Neural crest cell (in vitro differentiated cells): Measurements from ENCODE around the gene SAYSD1. TPM values are rescaled to one million over a fixed set of nuclear protein-coding genes. Genes with fewer than 3 reads are reported as not detected.

ENCODE experiments used
- DNase-seq: peaks from one replicate; pipeline ENCODE4 v3.0.0; 2021; ENCODE audit warnings: low read depth, mixed read lengths, low spot score
- H3K27ac Mint-ChIP-seq: one replicate; pipeline ENCODE4 v1.8.0; 2021; ENCODE audit warnings: mild to moderate bottlenecking, mixed read lengths; ENCODE audit not compliant: unreplicated experiment
- H3K27me3 Mint-ChIP-seq: 2 replicates; pipeline ENCODE4 v1.8.0; 2021; ENCODE audit warnings: low read depth, mild to moderate bottlenecking, mixed read lengths
- H3K36me3 Mint-ChIP-seq: 2 replicates; pipeline ENCODE4 v1.8.0; 2021; ENCODE audit warnings: low read depth, mild to moderate bottlenecking, mixed read lengths
- H3K4me1 Mint-ChIP-seq: 2 replicates; pipeline ENCODE4 v1.8.0; 2021; ENCODE audit warnings: mixed read lengths
- H3K4me3 Mint-ChIP-seq: one replicate; pipeline ENCODE4 v1.8.0; 2021; ENCODE audit warnings: mild to moderate bottlenecking, mixed read lengths
- H3K9me3 Mint-ChIP-seq: 2 replicates; pipeline ENCODE4 v1.8.0; 2021; ENCODE audit warnings: mixed read lengths
- total RNA-seq: library from RNA; stranded (reverse); gene quantifications from 2 replicates; pipeline ENCODE4 v1.2.1, GENCODE V29; 2021
- TF ChIP-seq, protein P1 (sequence below): fragments of 200-600 bp; sonication (generic); conservative IDR thresholded peaks from 2 replicates; pipeline ENCODE4 v1.5.0; 2021; ENCODE audit warnings: antibody characterized with exemption, mild to moderate bottlenecking

SAYSD1 gene
- total RNA-seq, 1 donor from 2014 or later, result 13.4 TPM

DNA sequence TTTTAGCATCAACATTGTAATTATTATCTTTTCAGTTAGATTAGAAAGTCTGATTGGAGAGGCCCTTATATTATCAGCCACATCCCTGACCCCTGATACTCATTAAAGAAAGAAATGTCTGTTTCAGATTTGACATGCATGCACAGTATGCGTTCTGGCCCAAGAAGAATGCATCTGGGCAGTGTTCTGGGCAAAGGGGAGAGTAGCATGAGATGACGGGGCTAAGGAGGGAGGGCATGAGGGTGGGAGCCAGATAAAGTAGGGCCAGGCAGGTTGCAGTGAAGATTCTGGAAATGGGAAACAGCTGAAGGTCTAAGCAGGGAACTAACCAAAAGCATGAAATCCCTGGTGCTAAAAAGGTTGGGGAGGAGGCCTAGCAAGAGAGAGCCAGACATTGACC, 7.3 kb downstream of the SAYSD1 start:
- DNase-seq, result no peak
- Mint-ChIP-seq H3K27ac (no peak overlapping the region), H3K9me3 (no peaks in the 10 kb centered on the region), H3K27me3 (no peaks in the 10 kb centered on the region), H3K4me3 (no peak overlapping the region), H3K36me3 (peaks cover 25% of the 10 kb centered on the region), H3K4me1 (peaks cover 3% of the 10 kb centered on the region)
- TF ChIP-seq, protein P1, sequence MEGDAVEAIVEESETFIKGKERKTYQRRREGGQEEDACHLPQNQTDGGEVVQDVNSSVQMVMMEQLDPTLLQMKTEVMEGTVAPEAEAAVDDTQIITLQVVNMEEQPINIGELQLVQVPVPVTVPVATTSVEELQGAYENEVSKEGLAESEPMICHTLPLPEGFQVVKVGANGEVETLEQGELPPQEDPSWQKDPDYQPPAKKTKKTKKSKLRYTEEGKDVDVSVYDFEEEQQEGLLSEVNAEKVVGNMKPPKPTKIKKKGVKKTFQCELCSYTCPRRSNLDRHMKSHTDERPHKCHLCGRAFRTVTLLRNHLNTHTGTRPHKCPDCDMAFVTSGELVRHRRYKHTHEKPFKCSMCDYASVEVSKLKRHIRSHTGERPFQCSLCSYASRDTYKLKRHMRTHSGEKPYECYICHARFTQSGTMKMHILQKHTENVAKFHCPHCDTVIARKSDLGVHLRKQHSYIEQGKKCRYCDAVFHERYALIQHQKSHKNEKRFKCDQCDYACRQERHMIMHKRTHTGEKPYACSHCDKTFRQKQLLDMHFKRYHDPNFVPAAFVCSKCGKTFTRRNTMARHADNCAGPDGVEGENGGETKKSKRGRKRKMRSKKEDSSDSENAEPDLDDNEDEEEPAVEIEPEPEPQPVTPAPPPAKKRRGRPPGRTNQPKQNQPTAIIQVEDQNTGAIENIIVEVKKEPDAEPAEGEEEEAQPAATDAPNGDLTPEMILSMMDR, result no peak

DNA sequence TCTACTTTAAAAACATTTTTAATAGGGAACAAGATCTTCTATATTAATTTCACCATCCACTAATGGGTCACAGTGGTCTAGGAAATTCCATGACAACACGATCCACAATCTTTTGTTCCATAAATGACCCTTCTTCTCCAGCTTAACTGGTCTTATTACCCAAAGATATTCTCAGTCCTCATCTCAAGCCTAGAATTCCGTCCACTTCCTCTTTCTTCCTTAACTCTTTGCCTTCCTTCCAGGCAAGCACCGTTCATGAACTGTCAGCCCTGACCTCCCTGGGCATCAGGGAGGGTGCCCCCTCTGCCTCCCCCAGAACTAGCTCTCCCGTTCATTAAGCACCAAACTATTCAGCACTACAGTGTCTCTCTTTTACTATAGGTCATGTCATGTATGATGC, 8.0 kb downstream of the SAYSD1 start:
- Mint-ChIP-seq H3K27ac (no peak overlapping the region), H3K4me1 (no peaks in the 10 kb centered on the region), H3K36me3 (peaks cover 25% of the 10 kb centered on the region), H3K4me3 (no peak overlapping the region), H3K9me3 (no peaks in the 10 kb centered on the region), H3K27me3 (no peaks in the 10 kb centered on the region)
- DNase-seq, result no peak
- TF ChIP-seq, protein P1, result no peak

DNA sequence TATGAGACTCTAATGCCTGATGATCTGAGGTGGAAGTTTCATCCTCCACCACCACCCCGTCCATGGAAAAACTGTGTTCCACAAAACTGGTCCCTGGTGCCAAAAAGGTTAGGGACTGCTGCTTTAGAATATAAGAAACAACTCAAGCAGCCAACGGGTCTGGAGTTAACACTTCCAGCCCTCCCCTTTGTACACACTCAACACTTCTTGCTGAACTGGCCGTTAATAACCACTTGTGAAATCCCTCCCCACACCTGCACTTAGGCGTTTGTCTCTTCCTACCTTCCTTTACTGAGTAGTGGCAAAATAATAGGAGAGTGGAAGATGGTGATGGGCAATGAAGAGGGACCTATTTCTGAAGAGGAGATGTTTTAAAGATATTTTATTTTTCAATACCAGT, 10.5 kb downstream of the SAYSD1 start:
- TF ChIP-seq, protein P1, result no peak
- Mint-ChIP-seq H3K4me1 (no peaks in the 10 kb centered on the region), H3K27me3 (no peaks in the 10 kb centered on the region), H3K36me3 (peaks cover 22% of the 10 kb centered on the region), H3K27ac (no peak overlapping the region), H3K4me3 (no peak overlapping the region), H3K9me3 (no peaks in the 10 kb centered on the region)
- no peak for DNase-seq

DNA sequence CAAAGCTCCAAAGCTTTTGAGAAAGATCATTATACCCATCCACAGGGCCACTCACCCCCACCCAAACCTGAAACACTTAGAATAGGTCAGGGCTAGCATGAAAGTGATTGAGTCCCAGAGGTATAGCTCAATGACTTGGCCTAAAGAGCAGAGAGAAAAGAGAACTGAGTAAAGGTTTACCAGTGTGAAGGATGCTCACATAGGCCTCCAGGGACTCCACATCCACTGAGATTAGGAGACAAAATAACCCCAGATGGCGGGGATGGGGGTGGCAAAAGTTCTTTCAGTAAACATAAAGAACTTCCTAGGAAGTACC, 12.2 kb downstream of the SAYSD1 start:
- Mint-ChIP-seq H3K36me3 (peaks cover 18% of the 10 kb centered on the region), H3K27me3 (no peaks in the 10 kb centered on the region), H3K9me3 (no peaks in the 10 kb centered on the region), H3K4me1 (no peaks in the 10 kb centered on the region), H3K4me3 (no peak overlapping the region), H3K27ac (no peak overlapping the region)
- DNase-seq, result no peak
- TF ChIP-seq, protein P1, result no peak

DNA sequence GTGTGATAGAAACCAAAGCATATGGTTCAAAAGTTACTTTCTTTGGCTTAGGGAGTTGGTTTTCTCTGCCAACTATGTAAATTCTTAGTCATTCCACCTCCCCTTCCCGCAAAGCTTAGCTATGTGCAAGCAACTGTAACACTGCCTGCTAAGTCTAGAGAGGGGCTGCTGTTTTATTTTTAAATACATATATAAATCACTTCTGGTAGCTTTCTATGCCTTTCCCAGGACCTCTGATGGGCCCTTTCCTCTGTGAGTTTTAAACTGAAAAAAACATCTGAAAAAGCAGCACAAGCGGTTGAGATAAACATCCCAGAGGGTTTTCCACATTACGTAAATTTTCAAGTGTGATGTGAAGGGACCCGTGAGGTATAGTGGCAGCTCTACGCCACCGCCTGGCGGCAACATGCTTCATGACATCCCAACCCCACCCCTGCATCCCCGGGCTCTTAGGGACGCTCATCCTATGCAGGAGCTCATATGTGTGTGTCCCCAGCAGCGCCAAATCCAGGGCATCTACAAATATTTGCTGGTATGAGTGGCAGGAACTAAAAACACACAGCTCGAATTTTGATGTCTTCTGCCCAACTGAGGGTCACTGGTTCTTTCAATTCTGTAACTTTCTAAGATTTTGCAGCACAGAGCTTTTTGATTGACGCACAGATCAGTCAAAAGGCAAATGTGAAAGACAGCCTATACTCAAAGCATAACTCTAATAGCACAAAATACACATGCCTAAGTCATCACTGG, 12.7 kb downstream of the SAYSD1 start:
- Mint-ChIP-seq H3K9me3 (no peaks in the 10 kb centered on the region), H3K27ac (no peak overlapping the region), H3K4me3 (no peak overlapping the region), H3K36me3 (peaks cover 18% of the 10 kb centered on the region), H3K27me3 (no peaks in the 10 kb centered on the region), H3K4me1 (no peaks in the 10 kb centered on the region)
- peak; percentile 36 for DNase-seq
- TF ChIP-seq, protein P1, result peak; percentile 70
